HepG2 (cell line): ENCODE data around the gene KIZ. TPM values are rescaled to one million over a fixed set of nuclear protein-coding genes. Genes with fewer than 3 reads are reported as not detected.
A peak's percentile ranks its signal among the peaks of the same experiment; 100 is the strongest.

ENCODE experiments used
- ATAC-seq: fragments of 200-7000 bp; cut with Tn5 transposase; 3 replicates; pipeline ENCODE4 v1.9.1; 2020; ENCODE audit warnings: mild to moderate bottlenecking, moderate library complexity
- BruUV-seq: library from RNA; stranded (reverse); fragments of 400-500 nt; replicated peaks from 2 replicates; lab custom pipeline; 2021; lab: Mats Ljungman, UMichigan
- CTCF ChIA-PET: fragments of 300-600 bp; formaldehyde crosslinking; extraction: SDS; loops from one replicate; lab custom pipeline; 2021; ENCODE audit warnings: low total read pairs, inconsistent platforms, low intra/inter-chr PET ratio; lab: Yijun Ruan, JAX
- POLR2A ChIA-PET: fragments of 350-600 bp; sonication (Branson Sonifier 250); formaldehyde crosslinking; loops from one replicate; lab custom pipeline; 2020; ENCODE audit warnings: antibody characterized with exemption, inconsistent platforms; lab: Yijun Ruan, JAX
- DNase-seq: peaks from one replicate; pipeline ENCODE4 v3.0.0-alpha.2; 2015; ENCODE audit warnings: low spot score
- FAIRE-seq: peaks from 3 replicates; lab custom pipeline; 2011; peaks lifted over from hg19 to GRCh38; lab: Jason Lieb, UNC
- H2AFZ ChIP-seq: one replicate; pipeline ENCODE4 v1.6.1; 2011; ENCODE audit warnings: low read length, inconsistent platforms
- H3K27ac ChIP-seq: fragments of 300-600 bp; 3 replicates; pipeline ENCODE4 v1.8.0; 2011; ENCODE audit warnings: mixed run types, mild to moderate bottlenecking, mixed read lengths, low read length, inconsistent platforms; ENCODE audit not compliant: insufficient read depth; ENCODE audit errors: extremely low read length
- H3K27me3 ChIP-seq, 2 experiments: fragments of 200-600 bp in 1 of 2; 2 replicates in 1 of 2; 3 replicates in 1 of 2; pipeline versions ENCODE4 v1.6.0 to v1.8.0; 2011; ENCODE audit warnings: low read length in 2 of 2, mild to moderate bottlenecking in 2 of 2, moderate library complexity in 2 of 2, inconsistent platforms in 1 of 2; ENCODE audit not compliant: insufficient read depth in 2 of 2, control insufficient read depth in 1 of 2
- H3K36me3 ChIP-seq, 2 experiments: fragments of 200-600 bp in 1 of 2; replicated peaks in 1 of 2; 2 replicates in 1 of 2; 3 replicates in 1 of 2; pipeline versions ENCODE4 v1.5.1 to v1.8.0; 2011; ENCODE audit warnings: low read length in 2 of 2, inconsistent platforms in 1 of 2; ENCODE audit not compliant: insufficient read depth in 2 of 2, control insufficient read depth in 1 of 2
- H3K4me1 ChIP-seq: 2 replicates; pipeline ENCODE4 v1.5.1; 2012; ENCODE audit warnings: low read length, inconsistent platforms; ENCODE audit not compliant: insufficient read depth
- H3K4me2 ChIP-seq: 2 replicates; pipeline ENCODE4 v1.6.0; 2011; ENCODE audit warnings: low read depth, low read length, inconsistent platforms
- H3K4me3 ChIP-seq, 3 experiments: fragments of 200-600 bp in 1 of 3; sonication (generic), shearing (Covaris generic) in 1 of 3; replicated peaks in 1 of 3; 2 replicates each; pipeline ENCODE4 v1.5.1; 2011 to 2016; ENCODE audit warnings: low read length in 3 of 3, inconsistent platforms in 2 of 3, low read depth in 2 of 3, mild to moderate bottlenecking in 2 of 3, control low read depth in 1 of 3, mixed read lengths in 1 of 3; ENCODE audit not compliant: insufficient read depth in 1 of 3
- H3K79me2 ChIP-seq: one replicate; pipeline ENCODE4 v1.6.1; 2011; ENCODE audit warnings: low read length, inconsistent platforms; ENCODE audit not compliant: insufficient read depth
- H3K9ac ChIP-seq: 2 replicates; pipeline ENCODE4 v1.6.0; 2011; ENCODE audit warnings: mild to moderate bottlenecking, low read depth, low read length, inconsistent platforms; ENCODE audit not compliant: insufficient read depth
- H3K9me3 ChIP-seq: 2 replicates; pipeline ENCODE4 v1.5.1; 2012; ENCODE audit warnings: mild to moderate bottlenecking, low read length
- H4K20me1 ChIP-seq: 2 replicates; pipeline ENCODE4 v1.6.0; 2011; ENCODE audit warnings: inconsistent platforms, mild to moderate bottlenecking, low read length, moderate library complexity; ENCODE audit not compliant: insufficient read depth
- DPF2 ChIP-seq: sonication (generic); formaldehyde crosslinking; IDR thresholded peaks from 2 replicates; pipeline ENCODE4 v1.4.0; 2020; ENCODE audit warnings: mild to moderate bottlenecking, low read depth, missing genetic modification reagents, borderline replicate concordance
- MTF2 ChIP-seq: sonication (generic); formaldehyde crosslinking; IDR thresholded peaks from 2 replicates; pipeline ENCODE4 v1.5.0; 2020; ENCODE audit warnings: missing genetic modification reagents, borderline replicate concordance
- PAF1 ChIP-seq: IDR thresholded peaks from 2 replicates; pipeline ENCODE4 v1.6.1; 2016; ENCODE audit warnings: missing genetic modification reagents, missing compliant biosample characterization
- RFX3 ChIP-seq: IDR thresholded peaks from 2 replicates; pipeline ENCODE4 v1.6.1; 2016; ENCODE audit warnings: missing biosample characterization, missing genetic modification reagents
- SP1 ChIP-seq, 2 experiments: fragments of 450-650 bp in 1 of 2; sonication (generic) in 1 of 2; formaldehyde crosslinking in 1 of 2; IDR thresholded peaks; 2 replicates each; pipeline versions ENCODE4 v1.4.0 to v1.6.1; 2016 to 2020; ENCODE audit warnings: missing genetic modification reagents in 1 of 2
- THAP8 ChIP-seq: sonication (generic); formaldehyde crosslinking; IDR thresholded peaks from 2 replicates; pipeline ENCODE4 v1.5.1; 2020; ENCODE audit warnings: missing genetic modification reagents, mild to moderate bottlenecking, borderline replicate concordance
- ZNF24 ChIP-seq: fragments of 450-650 bp; IDR thresholded peaks from 2 replicates; pipeline ENCODE4 v1.6.1; 2017; ENCODE audit warnings: antibody characterized with exemption, mild to moderate bottlenecking
- ZNF280D ChIP-seq: sonication (generic); formaldehyde crosslinking; IDR thresholded peaks from 2 replicates; pipeline ENCODE4 v1.5.1; 2020; ENCODE audit warnings: mild to moderate bottlenecking, missing genetic modification reagents
- ZNF354B ChIP-seq: sonication (generic); formaldehyde crosslinking; IDR thresholded peaks from 2 replicates; pipeline ENCODE4 v1.8.0; 2022; ENCODE audit warnings: mild to moderate bottlenecking, missing genetic modification reagents
- ZNF710 ChIP-seq: sonication (generic); formaldehyde crosslinking; IDR thresholded peaks from 2 replicates; pipeline ENCODE4 v1.5.0; 2020; ENCODE audit warnings: mild to moderate bottlenecking, missing genetic modification reagents, borderline replicate concordance
- ZNF790 ChIP-seq: sonication (generic); formaldehyde crosslinking; IDR thresholded peaks from 2 replicates; pipeline ENCODE4 v1.8.0; 2022; ENCODE audit warnings: missing genetic modification reagents, mild to moderate bottlenecking, borderline replicate concordance
- ZNF816 ChIP-seq: sonication (generic); formaldehyde crosslinking; IDR thresholded peaks from 2 replicates; pipeline ENCODE4 v1.8.0; 2022; ENCODE audit warnings: missing genetic modification reagents, mild to moderate bottlenecking, borderline replicate concordance
- ZNF83 ChIP-seq: sonication (generic); formaldehyde crosslinking; IDR thresholded peaks from 2 replicates; pipeline ENCODE4 v1.4.0; 2020; ENCODE audit warnings: missing genetic modification reagents, mild to moderate bottlenecking, borderline replicate concordance
- WGBS: methylation state at CpG from one replicate; pipeline ENCODE4 v1.1.6; 2017; ENCODE audit warnings: low lambda C conversion rate; 5-methylcytosine and 5-hydroxymethylcytosine counted together
- in situ Hi-C: cut with HindIII; loops from 2 replicates; pipeline ENCODE4 v1.10.0; 2017; ENCODE audit warnings: low pct_unique_long_range_greater_than_20kb; ENCODE audit not compliant: extremely low pct_ligation_motif_present
- intact Hi-C: fragments of 100-400 bp; cut with micrococcal nuclease; formaldehyde crosslinking; loops from one replicate; pipeline ENCODE4 v1.10.0; 2022; ENCODE audit not compliant: unreplicated experiment
- polyA plus RNA-seq, 8 experiments: library from polyadenylated mRNA; depleted of rRNA in 3 of 8; stranded (reverse) in 7 of 8; unstranded in 1 of 8; fragments of >200 nt; fragmentation: Illumina TruSeq in 4 of 8; extraction: Trizol in 4 of 8; gene quantifications; 2 replicates each; pipeline versions ENCODE4 v1.2.1 to v1.2.3, GENCODE V29; 2011 to 2016; ENCODE audit warnings: low read depth in 4 of 8, missing spikeins in 1 of 8, mixed read lengths in 1 of 8; ENCODE audit not compliant: insufficient read depth in 1 of 8
- total RNA-seq, 5 experiments: library from RNA; depleted of rRNA; stranded (reverse); fragments of >200 nt; fragmentation: Illumina TruSeq; extraction: Trizol; gene quantifications; 2 replicates each; pipeline ENCODE4 v1.2.3, GENCODE V29; 2016; ENCODE audit warnings: low read depth in 1 of 5

KIZ gene
- total and polyA plus RNA-seq, 2 of the 13 experiments (the other 11 are each of a cell fraction or from before 2014, with no cell fraction given) = 46.3 to 114 TPM

GRCh38 chr20:21134883-21135493 is 9.1 kb downstream of the KIZ start:
- H3K4me1 ChIP-seq = peaks cover 81% of the 10 kb centered on the region
- H2AFZ ChIP-seq = no peak overlapping the region
- DNase-seq (peak; percentile 100), FAIRE-seq (peak; percentile 82), ATAC-seq (peak; percentile 97)
- H3K36me3 ChIP-seq = peaks cover 19 to 66% of the 10 kb centered on the region in 2 experiments
- ChIA-PET POLR2A (interaction anchor here (0.5 to 1.9 kb wide), 6 partner anchors 9 to 1378 kb away, joined by 3 to 79 read pairs (median 4); partner anchors contain the start of genes CFAP61, CRNKL1, KIZ and RALGAPA2), CTCF (no interaction called here)
- no peaks in the 10 kb centered on the region for H3K9me3 ChIP-seq
- in situ Hi-C loops = no loop called here
- H3K4me3 ChIP-seq = peak overlapping the region; percentile 9 to 34 (median 18); a peak in 2 of 6 replicates
- peak overlapping the region; percentile 77 for H3K27ac ChIP-seq
- 15% methylated on average over 10 of the region's 10 CpGs for WGBS
- no TSS peak for BruUV-seq
- no peaks in the 10 kb centered on the region for H3K27me3 ChIP-seq
- intact Hi-C loops = loop anchor here (1.0 to 5.0 kb wide), 7 partner anchors 9 to 271 kb away; partner anchors contain the start of genes KIZ and XRN2
- H3K9ac ChIP-seq = peak overlapping the region; percentile 49
- H3K79me2 ChIP-seq = peaks cover 36% of the 10 kb centered on the region
- peak overlapping the region; percentile 48 for H3K4me2 ChIP-seq
- H4K20me1 ChIP-seq = no peaks in the 10 kb centered on the region
- no peak for TF ChIP-seq SP1 (IDR thresholded peaks at IDR 0.05)
- peak; percentile 43; the same call in 1 of the 2 replicates for TF ChIP-seq SP1 (CRISPR knock-in tag; IDR thresholded peaks at IDR 0.05)
- TF ChIP-seq THAP8 (CRISPR knock-in tag) = no peak; the same call in 1 of the 2 replicates
- no peak for TF ChIP-seq MTF2 (CRISPR knock-in tag)
- no peak; the same call in 1 of the 2 replicates for TF ChIP-seq RFX3 (CRISPR knock-in tag)
- no peak for TF ChIP-seq ZNF83 (CRISPR knock-in tag)
- TF ChIP-seq ZNF790 (CRISPR knock-in tag) = no peak
- no peak for TF ChIP-seq PAF1 (CRISPR knock-in tag)
- TF ChIP-seq DPF2 (CRISPR knock-in tag) = peak; percentile 98
- TF ChIP-seq ZNF710 (CRISPR knock-in tag) = peak; percentile 78; the same call in 1 of the 2 replicates
- no peak for TF ChIP-seq ZNF354B (CRISPR knock-in tag)
- no peak for TF ChIP-seq ZNF280D (CRISPR knock-in tag)
- peak; percentile 73; the same call in 1 of the 2 replicates for TF ChIP-seq ZNF24
- no peak for TF ChIP-seq ZNF816
